Hepatocyte (in vitro differentiated cells): ENCODE data around the gene CACFD1. TPM values are rescaled to one million over a fixed set of nuclear protein-coding genes. Genes with fewer than 3 reads are reported as not detected.

Source experiments
- DNase-seq: peaks from one replicate; pipeline ENCODE4 v3.0.0-alpha.2; 2016; ENCODE audit warnings: low spot score
- H2AFZ ChIP-seq: fragments of 200-600 bp; sonication (generic); 2 replicates; pipeline ENCODE4 v1.6.0; 2016; ENCODE audit warnings: antibody characterized with exemption, mild to moderate bottlenecking
- H3K27ac ChIP-seq: fragments of 200-600 bp; sonication (generic); 2 replicates; pipeline ENCODE4 v1.5.1; 2016; ENCODE audit warnings: mild to moderate bottlenecking
- H3K27me3 ChIP-seq: fragments of 200-600 bp; sonication (generic); 2 replicates; pipeline ENCODE4 v1.6.1; 2016
- H3K36me3 ChIP-seq: fragments of 200-600 bp; sonication (generic); replicated peaks from 2 replicates; pipeline ENCODE4 v1.5.1; 2016; ENCODE audit warnings: low read depth; ENCODE audit not compliant: insufficient read depth
- H3K4me1 ChIP-seq: fragments of 200-600 bp; sonication (generic); 2 replicates; pipeline ENCODE4 v1.5.1; 2016; ENCODE audit warnings: mild to moderate bottlenecking, moderate library complexity; ENCODE audit not compliant: insufficient read depth
- H3K4me2 ChIP-seq: fragments of 200-600 bp; sonication (generic); 2 replicates; pipeline ENCODE4 v1.6.0; 2016
- H3K4me3 ChIP-seq: fragments of 200-600 bp; sonication (generic); 2 replicates; pipeline ENCODE4 v1.5.1; 2016; ENCODE audit warnings: mild to moderate bottlenecking
- H3K79me2 ChIP-seq: fragments of 200-600 bp; sonication (generic); 2 replicates; pipeline ENCODE4 v1.6.0; 2017; ENCODE audit warnings: mild to moderate bottlenecking
- H3K9me2 ChIP-seq: fragments of 200-600 bp; sonication (generic); replicated peaks from 2 replicates; pipeline ENCODE4 v1.6.0; 2017; ENCODE audit warnings: mild to moderate bottlenecking; ENCODE audit not compliant: insufficient read depth
- H3K9me3 ChIP-seq: fragments of 200-600 bp; sonication (generic); 2 replicates; pipeline ENCODE4 v1.5.1; 2016; ENCODE audit warnings: low read depth, mild to moderate bottlenecking
- H4K20me1 ChIP-seq: fragments of 200-600 bp; sonication (generic); 2 replicates; pipeline ENCODE4 v1.6.0; 2016; ENCODE audit warnings: mild to moderate bottlenecking; ENCODE audit not compliant: insufficient read depth, poor library complexity, severe bottlenecking
- CTCF ChIP-seq: fragments of 200-600 bp; sonication (generic); IDR thresholded peaks from 2 replicates; pipeline ENCODE4 v1.5.1; 2016; ENCODE audit warnings: antibody characterized with exemption, mild to moderate bottlenecking; ENCODE audit not compliant: poor library complexity
- EZH2 ChIP-seq: fragments of 200-600 bp; sonication (generic); IDR thresholded peaks from 2 replicates; pipeline ENCODE4 v1.6.1; 2016; ENCODE audit warnings: antibody characterized with exemption, mild to moderate bottlenecking, borderline replicate concordance
- EZH2phosphoT487 ChIP-seq: fragments of 200-600 bp; sonication (generic); IDR thresholded peaks from one replicate; pipeline ENCODE4 v1.6.1; 2018; ENCODE audit warnings: antibody characterized with exemption, mild to moderate bottlenecking, low read depth, moderate library complexity; ENCODE audit not compliant: unreplicated experiment, severe bottlenecking
- WGBS: methylation state at CpG from one replicate; pipeline ENCODE4 v1.1.6; 2016; ENCODE audit warnings: low lambda C conversion rate; ENCODE audit errors: missing lambda C conversion rate; 5-methylcytosine and 5-hydroxymethylcytosine counted together
- polyA plus RNA-seq: library from polyadenylated mRNA; unstranded; fragments of >200 nt; fragmentation: Nextera tagmentation; extraction: Ambion mirVana; gene quantifications from 2 replicates; pipeline ENCODE4 v1.2.1, GENCODE V29; 2016
- total RNA-seq: library from RNA; depleted of rRNA; stranded (reverse); fragments of >200 nt; gene quantifications from 2 replicates; pipeline ENCODE4 v1.2.3, GENCODE V29; 2014

Gene CACFD1
- total and polyA plus RNA-seq, 2 experiments from 2014 or later: 31.5 to 49.2 TPM

DNA sequence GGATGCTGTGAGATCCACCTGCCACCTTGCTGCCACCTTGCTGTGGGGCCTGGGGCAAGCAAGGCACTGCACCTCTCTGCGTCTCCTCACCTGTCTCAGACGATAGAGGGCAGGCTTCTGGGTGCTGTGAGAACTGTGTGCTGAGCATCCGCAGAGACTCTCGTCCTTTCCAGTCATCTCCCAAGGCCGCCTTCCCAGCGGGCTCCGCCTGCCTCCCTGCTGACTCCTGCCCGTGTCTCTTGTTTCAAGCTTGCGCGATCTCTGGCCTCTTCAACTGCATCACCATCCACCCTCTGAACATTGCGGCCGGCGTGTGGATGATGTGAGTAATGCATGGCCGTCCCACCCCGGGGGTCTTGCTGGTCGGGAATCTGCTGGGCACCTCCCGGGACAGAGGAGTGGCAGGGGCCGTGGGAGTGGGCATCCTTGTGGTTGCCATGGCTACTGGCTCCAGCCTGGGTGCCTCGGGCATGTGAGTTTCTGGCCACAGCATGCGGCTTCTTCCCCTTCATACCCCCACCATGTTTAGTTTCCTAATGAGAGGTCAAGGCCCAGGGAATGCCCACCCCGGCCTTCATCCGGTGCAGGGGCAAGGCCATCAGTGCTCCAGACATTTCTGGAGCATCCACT lies 3.6 kb downstream of the CACFD1 start:
- peaks cover 28% of the 10 kb centered on the region for H3K79me2 ChIP-seq
- H3K27ac ChIP-seq: no peak overlapping the region
- H3K36me3 ChIP-seq: no peaks in the 10 kb centered on the region
- no peak overlapping the region for H3K4me3 ChIP-seq
- H2AFZ ChIP-seq: no peak overlapping the region
- H3K4me1 ChIP-seq: peaks cover 9% of the 10 kb centered on the region
- H3K9me3 ChIP-seq: no peaks in the 10 kb centered on the region
- H3K4me2 ChIP-seq: no peak overlapping the region
- 92% methylated on average over 22 of the region's 22 CpGs for WGBS
- H4K20me1 ChIP-seq: peaks cover 11% of the 10 kb centered on the region
- H3K27me3 ChIP-seq: no peaks in the 10 kb centered on the region
- H3K9me2 ChIP-seq: no peaks in the 10 kb centered on the region
- no peak for TF ChIP-seq EZH2phosphoT487
- TF ChIP-seq CTCF: no peak
- no peak for TF ChIP-seq EZH2
- no peak for DNase-seq

DNA sequence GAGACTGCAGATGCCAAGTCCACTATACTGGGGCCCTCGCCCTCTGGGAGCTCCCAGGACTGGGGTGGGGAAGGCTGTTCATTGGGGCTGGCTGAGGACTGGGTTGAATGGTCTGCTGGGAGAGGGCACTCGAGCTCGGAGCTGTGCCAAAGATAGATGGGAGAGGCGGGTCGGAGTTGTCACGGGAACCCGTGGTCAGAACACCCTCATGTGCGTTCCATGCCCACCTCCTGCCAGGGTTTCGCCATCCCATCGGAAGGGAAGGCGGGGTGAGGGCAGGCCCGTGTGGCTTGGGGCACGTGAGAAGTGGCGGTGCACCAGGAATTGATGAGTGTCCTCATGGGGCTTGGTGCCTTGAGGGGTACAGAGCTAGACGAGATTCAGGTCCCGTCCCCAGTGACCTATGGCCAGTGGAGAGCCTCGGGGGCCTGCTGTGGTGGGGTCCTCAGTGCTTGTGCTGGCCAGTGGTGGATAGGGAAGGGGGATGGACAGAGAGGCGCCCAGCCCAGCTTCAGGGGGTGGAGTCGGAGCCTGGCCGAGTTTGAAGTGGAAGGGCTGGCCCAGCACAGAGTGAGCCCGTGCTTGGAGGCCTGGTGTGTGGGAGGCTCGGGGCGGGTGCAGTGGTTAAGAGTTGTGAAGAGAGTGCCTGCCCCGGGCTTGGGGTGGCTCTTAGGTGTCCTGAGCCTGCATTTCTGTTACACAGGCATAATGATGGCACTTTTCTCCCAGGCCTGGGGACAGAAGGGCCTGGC lies 4.3 kb downstream of the CACFD1 start:
- Histone ChIP-seq H2AFZ (no peak overlapping the region), H3K27me3 (no peaks in the 10 kb centered on the region), H3K9me3 (no peaks in the 10 kb centered on the region), H3K9me2 (no peaks in the 10 kb centered on the region), H3K4me2 (no peak overlapping the region), H3K4me3 (no peak overlapping the region), H3K27ac (no peak overlapping the region), H3K4me1 (peaks cover 9% of the 10 kb centered on the region), H4K20me1 (peaks cover 11% of the 10 kb centered on the region), H3K36me3 (no peaks in the 10 kb centered on the region), H3K79me2 (peaks cover 28% of the 10 kb centered on the region)
- TF ChIP-seq CTCF: no peak
- no peak for TF ChIP-seq EZH2
- TF ChIP-seq EZH2phosphoT487: no peak
- DNase-seq: no peak
- WGBS: 97% methylated on average over 24 of the region's 24 CpGs

DNA sequence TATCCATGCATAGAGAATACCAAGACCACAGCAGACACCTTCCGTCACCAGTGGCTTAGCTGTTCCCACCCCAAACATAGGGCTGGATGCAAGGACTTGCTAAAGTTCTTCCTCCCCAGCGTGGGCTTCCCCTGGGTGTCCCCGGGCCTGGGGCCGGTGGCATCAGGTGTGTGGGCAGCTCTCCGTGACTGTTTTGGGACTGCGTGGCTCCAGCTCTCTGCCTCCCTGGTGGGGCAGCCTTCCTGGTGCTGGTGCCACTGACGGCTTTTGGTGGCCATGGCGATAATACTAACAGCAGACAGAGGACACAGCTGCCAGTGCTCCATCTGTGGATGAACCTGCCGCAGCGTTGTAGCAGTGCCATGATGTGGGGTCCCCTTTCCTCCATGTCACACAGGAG lies 4.9 kb downstream of the CACFD1 start:
- no peak for DNase-seq
- no peaks in the 10 kb centered on the region for H3K36me3 ChIP-seq
- H3K4me1 ChIP-seq: peaks cover 9% of the 10 kb centered on the region
- no peaks in the 10 kb centered on the region for H3K27me3 ChIP-seq
- H3K9me2 ChIP-seq: no peaks in the 10 kb centered on the region
- TF ChIP-seq EZH2phosphoT487 (no peak), CTCF (no peak), EZH2 (no peak)
- no peak overlapping the region for H3K4me2 ChIP-seq
- H2AFZ ChIP-seq: no peak overlapping the region
- peaks cover 11% of the 10 kb centered on the region for H4K20me1 ChIP-seq
- H3K4me3 ChIP-seq: no peak overlapping the region
- no peak overlapping the region for H3K27ac ChIP-seq
- 92% methylated on average over 10 of the region's 10 CpGs for WGBS
- no peaks in the 10 kb centered on the region for H3K9me3 ChIP-seq
- peaks cover 28% of the 10 kb centered on the region for H3K79me2 ChIP-seq
